Myometrial cell (primary cell): ENCODE data around the gene ZFP14. TPM values are rescaled to one million over a fixed set of nuclear protein-coding genes. Genes with fewer than 3 reads are reported as not detected.

ENCODE experiments used
- total RNA-seq: library from RNA; depleted of rRNA; stranded (reverse); fragments of >200 nt; gene quantifications from 2 replicates; pipeline ENCODE4 v1.2.3, GENCODE V29; 2015

ZFP14 gene
- total RNA-seq: 0.89 and 1.2 TPM in 2 replicates

DNA sequence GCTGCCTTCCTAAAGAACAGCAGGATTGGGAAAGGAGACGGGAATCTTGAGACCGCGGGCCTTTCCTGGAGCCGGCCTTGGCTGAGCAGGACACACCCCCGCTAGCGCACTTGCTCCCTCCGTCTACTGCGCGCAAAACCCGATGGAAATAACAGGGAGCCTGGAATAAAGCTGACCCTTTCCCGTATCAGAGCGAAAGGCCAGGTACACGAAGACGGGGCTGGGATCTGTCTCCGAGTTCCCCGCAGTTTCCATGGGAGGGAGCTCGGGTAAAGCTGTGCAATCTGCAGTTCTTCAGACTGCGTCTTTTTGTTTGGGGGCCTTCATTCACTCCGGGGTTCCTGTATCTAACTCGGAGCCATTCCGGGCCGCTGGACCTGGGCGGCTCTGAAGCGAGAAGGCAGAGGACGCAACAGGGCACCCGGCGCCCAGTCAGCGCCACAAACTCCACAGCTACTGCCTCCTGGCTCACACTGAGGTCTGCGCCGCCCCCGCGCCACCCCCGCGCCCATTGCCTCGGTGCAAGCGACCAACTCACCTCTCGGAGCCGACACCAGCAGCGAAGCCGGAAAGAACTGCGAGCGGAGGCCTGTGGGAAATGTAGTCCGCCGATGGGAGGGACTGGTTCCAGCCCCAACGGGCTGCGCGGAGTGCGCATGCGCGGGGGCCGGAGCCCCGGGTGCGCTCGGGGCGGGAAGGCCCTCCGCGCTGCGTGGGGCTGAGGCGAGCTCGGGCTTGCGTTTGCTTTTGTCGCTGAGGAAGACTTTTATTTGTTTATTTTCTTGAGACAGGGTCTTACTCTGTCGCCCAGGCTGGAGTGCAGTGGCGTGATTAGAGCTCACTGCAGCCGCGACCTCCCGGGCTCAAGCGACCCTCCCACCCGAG is at the start of gene ZFP14:
Gene ZFP14 (minus strand): TSS at position 577 of the 885 bp plus-strand sequence. CDS start 11,309 bp downstream, outside the sequence.

DNA sequence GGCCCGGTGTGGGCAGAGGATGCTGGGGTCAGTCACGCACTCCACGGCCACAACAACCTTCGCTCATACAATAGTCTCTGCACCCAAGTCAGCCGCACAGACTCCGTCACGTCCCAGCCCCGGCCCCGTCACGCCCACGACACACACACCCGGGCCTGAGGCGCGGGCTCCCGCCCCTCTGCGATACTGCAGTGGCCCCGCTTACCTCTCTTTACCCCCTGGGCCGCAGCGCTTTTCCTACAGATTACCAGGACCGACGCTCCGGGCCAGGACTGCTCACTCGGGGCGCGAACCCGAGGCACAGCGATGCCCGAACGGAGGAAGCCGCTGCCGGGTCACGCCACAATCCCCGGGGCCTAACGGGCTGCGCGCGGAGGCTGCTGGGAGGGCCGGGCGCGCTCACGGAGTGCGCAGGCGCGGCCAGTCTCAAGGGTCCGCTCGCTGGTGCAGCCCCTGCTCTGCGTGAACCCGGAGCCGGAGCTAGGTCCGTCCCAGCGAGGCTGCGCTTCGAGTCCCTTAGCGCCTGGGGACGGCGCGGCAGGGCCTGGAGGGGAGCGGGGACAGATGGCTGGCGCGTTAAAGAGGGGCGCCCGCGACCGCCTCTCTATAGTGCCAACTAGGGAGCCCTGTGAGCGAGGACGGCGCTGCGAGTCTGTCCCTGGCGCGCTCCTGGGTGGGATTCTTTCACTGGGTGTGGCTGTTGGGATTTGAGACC is 39.4 kb upstream of the ZFP14 start, which contains the start of gene ZFP82:
Gene ZFP82 (minus strand): TSS at position 358 of the 715 bp plus-strand sequence. CDS start 8,855 bp downstream, outside the sequence.

Other genes with a start within 250 kb of the ZFP14 start
- gene CAPNS1, start 239.1 kb downstream of the ZFP14 start, total RNA-seq: 228 and 269 TPM in 2 replicates
- 5.5 and 17.6 TPM in 2 replicates for gene COX7A1, start 226.8 kb downstream of the ZFP14 start, total RNA-seq
- 0.29 and 1.6 TPM in 2 replicates for gene ZNF565, start 164.5 kb downstream of the ZFP14 start, total RNA-seq
- gene ZNF146, start 164.1 kb downstream of the ZFP14 start, total RNA-seq: 49.3 and 53.2 TPM in 2 replicates
- gene ZFP82, start 39.4 kb upstream of the ZFP14 start, total RNA-seq: 1.4 and 5.5 TPM in 2 replicates
- gene ZNF566, start 110.4 kb upstream of the ZFP14 start, total RNA-seq: 2.3 and 3.0 TPM in 2 replicates
- 4.0 and 6.0 TPM in 2 replicates for gene ZNF260, start 149.1 kb upstream of the ZFP14 start, total RNA-seq
- 4.6 and 5.8 TPM in 2 replicates for gene ZNF529, start 194.1 kb upstream of the ZFP14 start, total RNA-seq
- gene ZNF382, start 226.1 kb upstream of the ZFP14 start, total RNA-seq: 8.1 and 9.6 TPM in 2 replicates